GM23338 (cell line): ENCODE data around the gene LLGL2. TPM values are rescaled to one million over a fixed set of nuclear protein-coding genes. Genes with fewer than 3 reads are reported as not detected.

ENCODE experiments used
- ATAC-seq: fragments of 200-7000 bp; cut with Tn5 transposase; 3 replicates; pipeline ENCODE4 v1.9.1; 2020
- DNase-seq: peaks from one replicate; pipeline ENCODE4 v3.0.0-alpha.2; 2015; ENCODE audit warnings: low spot score
- H2AFZ ChIP-seq: fragments of 200-600 bp; sonication (generic); 2 replicates; pipeline ENCODE4 v1.8.0; 2016; ENCODE audit warnings: antibody characterized with exemption, mild to moderate bottlenecking, moderate library complexity
- H3F3A ChIP-seq: fragments of 200-600 bp; sonication (generic); replicated peaks from 2 replicates; pipeline ENCODE4 v1.8.0; 2017; ENCODE audit warnings: antibody characterized with exemption, mixed run types, low read depth
- H3K27ac ChIP-seq: fragments of 200-600 bp; sonication (generic); 2 replicates; pipeline ENCODE4 v1.6.1; 2016; ENCODE audit warnings: low read depth
- H3K27me3 ChIP-seq: fragments of 200-600 bp; sonication (generic); 2 replicates; pipeline ENCODE4 v1.8.0; 2016; ENCODE audit warnings: mild to moderate bottlenecking, mixed run types, moderate library complexity; ENCODE audit not compliant: insufficient read depth
- H3K36me3 ChIP-seq: fragments of 200-600 bp; sonication (generic); 2 replicates; pipeline ENCODE4 v1.8.0; 2016; ENCODE audit warnings: mild to moderate bottlenecking; ENCODE audit not compliant: insufficient read depth
- H3K4me1 ChIP-seq: fragments of 200-600 bp; sonication (generic); 2 replicates; pipeline ENCODE4 v1.8.0; 2016; ENCODE audit warnings: mild to moderate bottlenecking, moderate library complexity; ENCODE audit not compliant: insufficient read depth
- H3K4me2 ChIP-seq: fragments of 200-600 bp; sonication (generic); 2 replicates; pipeline ENCODE4 v1.7.1; 2017; ENCODE audit warnings: mixed run types
- H3K4me3 ChIP-seq: fragments of 200-600 bp; sonication (generic); 2 replicates; pipeline ENCODE4 v1.6.1; 2016; ENCODE audit warnings: mixed run types
- H3K79me2 ChIP-seq: fragments of 200-600 bp; sonication (generic); replicated peaks from 2 replicates; pipeline ENCODE4 v1.8.0; 2017; ENCODE audit warnings: mild to moderate bottlenecking; ENCODE audit not compliant: insufficient read depth
- H3K9me2 ChIP-seq: fragments of 200-600 bp; sonication (generic); 2 replicates; pipeline ENCODE4 v1.8.0; 2017; ENCODE audit not compliant: insufficient read depth
- H4K20me1 ChIP-seq: fragments of 200-600 bp; sonication (generic); replicated peaks from 2 replicates; pipeline ENCODE4 v1.8.0; 2017; ENCODE audit warnings: mild to moderate bottlenecking; ENCODE audit not compliant: insufficient read depth
- H3K27ac Mint-ChIP-seq: 2 replicates; pipeline ENCODE4 v1.8.0; 2020; ENCODE audit warnings: inconsistent platforms, mild to moderate bottlenecking, moderate library complexity, mixed read lengths
- H3K27me3 Mint-ChIP-seq: 3 replicates; pipeline ENCODE4 v1.8.0; 2022; ENCODE audit warnings: low read depth, mild to moderate bottlenecking, moderate library complexity, mixed read lengths, inconsistent platforms; ENCODE audit not compliant: insufficient read depth, poor library complexity
- H3K36me3 Mint-ChIP-seq: 3 replicates; pipeline ENCODE4 v1.8.0; 2021; ENCODE audit warnings: low read depth, mild to moderate bottlenecking, inconsistent platforms, moderate library complexity, mixed read lengths
- H3K4me1 Mint-ChIP-seq: 3 replicates; pipeline ENCODE4 v1.8.0; 2020; ENCODE audit warnings: mild to moderate bottlenecking, inconsistent platforms, mixed read lengths
- H3K4me3 Mint-ChIP-seq: 3 replicates; pipeline ENCODE4 v1.8.0; 2021; ENCODE audit warnings: moderate library complexity, mild to moderate bottlenecking, inconsistent platforms, mixed read lengths
- H3K9me3 Mint-ChIP-seq: 3 replicates; pipeline ENCODE4 v1.8.0; 2020; ENCODE audit warnings: moderate library complexity, mild to moderate bottlenecking, inconsistent platforms, mixed read lengths
- CREB1 ChIP-seq: fragments of 250-450 bp; sonication (Bioruptor Pico); IDR thresholded peaks from 2 replicates; pipeline ENCODE4 v1.5.0; 2020; ENCODE audit warnings: low read depth, mild to moderate bottlenecking, moderate library complexity
- EZH2phosphoT487 ChIP-seq: fragments of 200-600 bp; sonication (generic); IDR thresholded peaks from one replicate; pipeline ENCODE4 v1.8.1; 2018; ENCODE audit warnings: antibody characterized with exemption; ENCODE audit not compliant: unreplicated experiment
- JUNB ChIP-seq: IDR thresholded peaks from one replicate; pipeline ENCODE4 v1.6.1; 2016; ENCODE audit warnings: antibody characterized with exemption; ENCODE audit not compliant: unreplicated experiment
- NANOG ChIP-seq: IDR thresholded peaks from 2 replicates; pipeline ENCODE4 v1.6.1; 2016; ENCODE audit warnings: antibody characterized with exemption, borderline replicate concordance
- POLR2AphosphoS5 ChIP-seq: IDR thresholded peaks from 2 replicates; pipeline ENCODE4 v1.6.1; 2016; ENCODE audit warnings: antibody characterized with exemption, low read depth
- REST ChIP-seq: IDR thresholded peaks from one replicate; pipeline ENCODE4 v1.6.1; 2018; ENCODE audit warnings: antibody characterized with exemption; ENCODE audit not compliant: unreplicated experiment
- STAT1 ChIP-seq: IDR thresholded peaks from one replicate; pipeline ENCODE4 v1.6.1; 2016; ENCODE audit warnings: antibody characterized with exemption; ENCODE audit not compliant: unreplicated experiment
- ZNF114 ChIP-seq: fragments of 250-450 bp; sonication (Bioruptor Pico); IDR thresholded peaks from 2 replicates; pipeline ENCODE4 v1.5.0; 2020; ENCODE audit warnings: mild to moderate bottlenecking, moderate library complexity
- long read RNA-seq: library from polyadenylated mRNA; unstranded; transcript quantifications from one replicate; pipeline ENCODE4 v2.0.0, GENCODE V29; 2020; ENCODE audit not compliant: unreplicated experiment
- polyA plus RNA-seq: library from polyadenylated mRNA; unstranded; fragments of >200 nt; fragmentation: Nextera tagmentation; extraction: Ambion mirVana; gene quantifications from 2 replicates; pipeline ENCODE4 v1.2.1, GENCODE V29; 2016
- total RNA-seq: library from RNA; depleted of rRNA; stranded (reverse); fragments of >200 nt; shearing (Covaris generic); gene quantifications from 2 replicates; pipeline ENCODE4 v1.2.3, GENCODE V29; 2014; rRNA removed
- TF ChIP-seq, protein P1 (sequence below): IDR thresholded peaks from 2 replicates; pipeline ENCODE4 v1.6.1; 2016; ENCODE audit warnings: antibody characterized with exemption
- TF ChIP-seq, protein P2 (sequence below), 2 experiments: fragments of 200-600 bp in 1 of 2; sonication (generic) in 1 of 2; conservative IDR thresholded peaks; 2 replicates each; pipeline versions ENCODE4 v1.5.1 to v1.6.1; 2016 to 2017; ENCODE audit warnings: antibody characterized with exemption in 2 of 2, low read depth in 2 of 2, mild to moderate bottlenecking in 2 of 2, moderate library complexity in 1 of 2

LLGL2 gene
- total RNA-seq: 63.9 and 78.5 TPM in 2 replicates
- polyA plus RNA-seq: 62.5 and 71.9 TPM in 2 replicates
- long read RNA-seq, partial matches to known transcripts: 4 of 6 reads
- long read RNA-seq, other reads (novel, unspliced or antisense): 2 of 6 reads

GRCh38 chr17:75524970-75525805, at the start of gene LLGL2:
Gene LLGL2, plus strand, starts transcription at chr17:75525697. Its CDS starts 17,730 bp downstream, at chr17:75543427.
- Mint-ChIP-seq H3K27me3 (peaks cover 15% of the 10 kb centered on the region), H3K36me3 (peaks cover 24% of the 10 kb centered on the region), H3K27ac (0 out of 2 replicates have a peak within 1 kb of the TSS, but pooled peaks have one; percentile 52), H3K4me3 (peak within 1 kb of the TSS; percentile 85), H3K4me1 (peaks cover 14% of the 10 kb centered on the region), H3K9me3 (no peaks in the 10 kb centered on the region)
- Histone ChIP-seq H3K79me2 (peaks cover 20% of the 10 kb centered on the region), H3K27me3 (peaks cover 6% of the 10 kb centered on the region; the same call in 1 of the 2 replicates), H3F3A (peaks cover 15% of the 10 kb centered on the region), H4K20me1 (peaks cover 12% of the 10 kb centered on the region), H2AFZ (peak within 1 kb of the TSS; percentile 89), H3K27ac (peak within 1 kb of the TSS; percentile 98), H3K4me2 (peak within 1 kb of the TSS; percentile 99), H3K36me3 (no peaks in the 10 kb centered on the region), H3K4me1 (peaks cover 15% of the 10 kb centered on the region; the same call in 1 of the 2 replicates), H3K4me3 (peak within 1 kb of the TSS; percentile 98), H3K9me2 (no peaks in the 10 kb centered on the region)
- ATAC-seq (peak; percentile 78), DNase-seq (peak; percentile 93)
- peak; percentile 26 for TF ChIP-seq REST
- TF ChIP-seq NANOG: no peak
- TF ChIP-seq EZH2phosphoT487: no peak
- TF ChIP-seq STAT1: no peak
- TF ChIP-seq, protein P1, sequence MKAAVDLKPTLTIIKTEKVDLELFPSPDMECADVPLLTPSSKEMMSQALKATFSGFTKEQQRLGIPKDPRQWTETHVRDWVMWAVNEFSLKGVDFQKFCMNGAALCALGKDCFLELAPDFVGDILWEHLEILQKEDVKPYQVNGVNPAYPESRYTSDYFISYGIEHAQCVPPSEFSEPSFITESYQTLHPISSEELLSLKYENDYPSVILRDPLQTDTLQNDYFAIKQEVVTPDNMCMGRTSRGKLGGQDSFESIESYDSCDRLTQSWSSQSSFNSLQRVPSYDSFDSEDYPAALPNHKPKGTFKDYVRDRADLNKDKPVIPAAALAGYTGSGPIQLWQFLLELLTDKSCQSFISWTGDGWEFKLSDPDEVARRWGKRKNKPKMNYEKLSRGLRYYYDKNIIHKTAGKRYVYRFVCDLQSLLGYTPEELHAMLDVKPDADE: peak; percentile 32; the same call in 1 of the 2 replicates
- TF ChIP-seq JUNB: no peak
- no peak for TF ChIP-seq ZNF114
- peak; percentile 68 for TF ChIP-seq POLR2AphosphoS5
- TF ChIP-seq CREB1 (CRISPR knock-in tag): peak; percentile 63
- TF ChIP-seq, protein P2, sequence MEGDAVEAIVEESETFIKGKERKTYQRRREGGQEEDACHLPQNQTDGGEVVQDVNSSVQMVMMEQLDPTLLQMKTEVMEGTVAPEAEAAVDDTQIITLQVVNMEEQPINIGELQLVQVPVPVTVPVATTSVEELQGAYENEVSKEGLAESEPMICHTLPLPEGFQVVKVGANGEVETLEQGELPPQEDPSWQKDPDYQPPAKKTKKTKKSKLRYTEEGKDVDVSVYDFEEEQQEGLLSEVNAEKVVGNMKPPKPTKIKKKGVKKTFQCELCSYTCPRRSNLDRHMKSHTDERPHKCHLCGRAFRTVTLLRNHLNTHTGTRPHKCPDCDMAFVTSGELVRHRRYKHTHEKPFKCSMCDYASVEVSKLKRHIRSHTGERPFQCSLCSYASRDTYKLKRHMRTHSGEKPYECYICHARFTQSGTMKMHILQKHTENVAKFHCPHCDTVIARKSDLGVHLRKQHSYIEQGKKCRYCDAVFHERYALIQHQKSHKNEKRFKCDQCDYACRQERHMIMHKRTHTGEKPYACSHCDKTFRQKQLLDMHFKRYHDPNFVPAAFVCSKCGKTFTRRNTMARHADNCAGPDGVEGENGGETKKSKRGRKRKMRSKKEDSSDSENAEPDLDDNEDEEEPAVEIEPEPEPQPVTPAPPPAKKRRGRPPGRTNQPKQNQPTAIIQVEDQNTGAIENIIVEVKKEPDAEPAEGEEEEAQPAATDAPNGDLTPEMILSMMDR (conservative IDR thresholded peaks at IDR 0.05; ENCODE audit: low read depth in 2 of 2): peak in 1 of 2 experiments; percentile 64; a peak in 3 of 4 replicates
